ENCODE measurements around the gene AKT3.

The AKT3 gene

GRCh38 chr1:243513726-243514491 lies 336.1 kb downstream of the AKT3 start:
- H3K4me1 ChIP-seq (ENCODE audit: control insufficient read depth, low read length), result no peaks in the 10 kb centered on the region
- H3K79me2 ChIP-seq (ENCODE audit: control insufficient read depth, low read length), result no peaks in the 10 kb centered on the region
- H4K20me1 ChIP-seq (ENCODE audit: control insufficient read depth, insufficient read depth, low read depth, low read length), result no peaks in the 10 kb centered on the region
- H3K27ac ChIP-seq (ENCODE audit: low read depth, low read length), result no peak overlapping the region
- TF ChIP-seq EZH2phosphoT487 (IDR thresholded peaks at IDR 0.05; ENCODE audit: borderline replicate concordance, low read length), result no peak
- no peak for TF ChIP-seq CTCF (IDR thresholded peaks at IDR 0.05; ENCODE audit: low read depth, low read length, poor library complexity, severe bottlenecking)
- no peaks in the 10 kb centered on the region for H3K9me3 ChIP-seq (ENCODE audit: control insufficient read depth, insufficient read depth, low read length)
- H3K9me2 ChIP-seq (replicated peaks; ENCODE audit: control insufficient read depth, low read length), result no peaks in the 10 kb centered on the region
- H3F3A ChIP-seq (ENCODE audit: control insufficient read depth, insufficient read depth), result no peaks in the 10 kb centered on the region
- H3K4me3 ChIP-seq (ENCODE audit: low read length), result no peak overlapping the region
- H3K36me3 ChIP-seq (ENCODE audit: control insufficient read depth, low read length), result no peaks in the 10 kb centered on the region
- no peak overlapping the region for H3K4me2 ChIP-seq (ENCODE audit: low read length)
- no peaks in the 10 kb centered on the region for H3K27me3 ChIP-seq (ENCODE audit: control insufficient read depth, low read length)

GRCh38 chr1:243510928-243511327 lies 339.1 kb downstream of the AKT3 start:
- TF ChIP-seq CTCF (IDR thresholded peaks at IDR 0.05; ENCODE audit: low read depth, low read length, poor library complexity, severe bottlenecking) (no peak), EZH2phosphoT487 (IDR thresholded peaks at IDR 0.05; ENCODE audit: borderline replicate concordance, low read length) (no peak)
- peaks cover 7% of the 10 kb centered on the region for H3K4me1 ChIP-seq (ENCODE audit: control insufficient read depth, low read length)
- no peak overlapping the region for H3K4me3 ChIP-seq (ENCODE audit: low read length)
- no peaks in the 10 kb centered on the region for H3K36me3 ChIP-seq (ENCODE audit: control insufficient read depth, low read length)
- H3K9me2 ChIP-seq (replicated peaks; ENCODE audit: control insufficient read depth, low read length), result no peaks in the 10 kb centered on the region
- no peak overlapping the region for H3K4me2 ChIP-seq (ENCODE audit: low read length)
- H3K27me3 ChIP-seq (ENCODE audit: control insufficient read depth, low read length), result no peaks in the 10 kb centered on the region
- no peaks in the 10 kb centered on the region for H3F3A ChIP-seq (ENCODE audit: control insufficient read depth, insufficient read depth)
- no peaks in the 10 kb centered on the region for H3K9me3 ChIP-seq (ENCODE audit: control insufficient read depth, insufficient read depth, low read length)
- H4K20me1 ChIP-seq (ENCODE audit: control insufficient read depth, insufficient read depth, low read depth, low read length), result no peaks in the 10 kb centered on the region
- no peaks in the 10 kb centered on the region for H3K79me2 ChIP-seq (ENCODE audit: control insufficient read depth, low read length)
- no peak overlapping the region for H3K27ac ChIP-seq (ENCODE audit: low read depth, low read length)

GRCh38 chr1:243508943-243509342 lies 341.1 kb downstream of the AKT3 start:
- H3K79me2 ChIP-seq (ENCODE audit: control insufficient read depth, low read length), result no peaks in the 10 kb centered on the region
- no peaks in the 10 kb centered on the region for H3F3A ChIP-seq (ENCODE audit: control insufficient read depth, insufficient read depth)
- H3K36me3 ChIP-seq (ENCODE audit: control insufficient read depth, low read length), result no peaks in the 10 kb centered on the region
- no peak overlapping the region for H3K4me3 ChIP-seq (ENCODE audit: low read length)
- peaks cover 7% of the 10 kb centered on the region for H3K4me1 ChIP-seq (ENCODE audit: control insufficient read depth, low read length)
- H3K9me3 ChIP-seq (ENCODE audit: control insufficient read depth, insufficient read depth, low read length), result no peaks in the 10 kb centered on the region
- no peaks in the 10 kb centered on the region for H3K9me2 ChIP-seq (replicated peaks; ENCODE audit: control insufficient read depth, low read length)
- no peak overlapping the region for H3K27ac ChIP-seq (ENCODE audit: low read depth, low read length)
- no peak overlapping the region for H3K4me2 ChIP-seq (ENCODE audit: low read length)
- H3K27me3 ChIP-seq (ENCODE audit: control insufficient read depth, low read length), result no peaks in the 10 kb centered on the region
- no peaks in the 10 kb centered on the region for H4K20me1 ChIP-seq (ENCODE audit: control insufficient read depth, insufficient read depth, low read depth, low read length)
- TF ChIP-seq EZH2phosphoT487 (IDR thresholded peaks at IDR 0.05; ENCODE audit: borderline replicate concordance, low read length), result no peak

GRCh38 chr1:243508303-243508713 lies 341.7 kb downstream of the AKT3 start:
- H3K27ac ChIP-seq (ENCODE audit: low read depth, low read length), result no peak overlapping the region
- no peaks in the 10 kb centered on the region for H3F3A ChIP-seq (ENCODE audit: control insufficient read depth, insufficient read depth)
- no peaks in the 10 kb centered on the region for H3K27me3 ChIP-seq (ENCODE audit: control insufficient read depth, low read length)
- no peaks in the 10 kb centered on the region for H3K36me3 ChIP-seq (ENCODE audit: control insufficient read depth, low read length)
- no peak for TF ChIP-seq CTCF (IDR thresholded peaks at IDR 0.05; ENCODE audit: low read depth, low read length, poor library complexity, severe bottlenecking)
- TF ChIP-seq EZH2phosphoT487 (IDR thresholded peaks at IDR 0.05; ENCODE audit: borderline replicate concordance, low read length), result no peak
- no peak overlapping the region for H3K4me3 ChIP-seq (ENCODE audit: low read length)
- H4K20me1 ChIP-seq (ENCODE audit: control insufficient read depth, insufficient read depth, low read depth, low read length), result no peaks in the 10 kb centered on the region
- no peaks in the 10 kb centered on the region for H3K9me3 ChIP-seq (ENCODE audit: control insufficient read depth, insufficient read depth, low read length)
- no peak overlapping the region for H3K4me2 ChIP-seq (ENCODE audit: low read length)
- peaks cover 7% of the 10 kb centered on the region for H3K4me1 ChIP-seq (ENCODE audit: control insufficient read depth, low read length)
- no peaks in the 10 kb centered on the region for H3K79me2 ChIP-seq (ENCODE audit: control insufficient read depth, low read length)
- H3K9me2 ChIP-seq (replicated peaks; ENCODE audit: control insufficient read depth, low read length), result no peaks in the 10 kb centered on the region
